Epithelial cell of esophagus (primary cell): ENCODE data around the gene LGALS9.
"Not testable (repeated sequence)": the region's sequence is repeated elsewhere in the genome, so short reads cannot be mapped to it uniquely, and the experiment has no call there.

Experiments used
- DNase-seq: peaks from one replicate; pipeline ENCODE4 v3.0.0; 2010; ENCODE audit warnings: low read depth
- H3K4me3 ChIP-seq: 2 replicates; pipeline ENCODE4 v1.5.1; 2011; ENCODE audit warnings: mild to moderate bottlenecking, low read length, control low read depth
- TF ChIP-seq, protein P1 (sequence below): IDR thresholded peaks from 2 replicates; pipeline ENCODE4 v1.5.1; 2011; ENCODE audit warnings: low read depth, mild to moderate bottlenecking, low read length, control low read depth, inconsistent platforms; ENCODE audit not compliant: insufficient read depth; ENCODE audit errors: missing control alignments

LGALS9 gene

DNA sequence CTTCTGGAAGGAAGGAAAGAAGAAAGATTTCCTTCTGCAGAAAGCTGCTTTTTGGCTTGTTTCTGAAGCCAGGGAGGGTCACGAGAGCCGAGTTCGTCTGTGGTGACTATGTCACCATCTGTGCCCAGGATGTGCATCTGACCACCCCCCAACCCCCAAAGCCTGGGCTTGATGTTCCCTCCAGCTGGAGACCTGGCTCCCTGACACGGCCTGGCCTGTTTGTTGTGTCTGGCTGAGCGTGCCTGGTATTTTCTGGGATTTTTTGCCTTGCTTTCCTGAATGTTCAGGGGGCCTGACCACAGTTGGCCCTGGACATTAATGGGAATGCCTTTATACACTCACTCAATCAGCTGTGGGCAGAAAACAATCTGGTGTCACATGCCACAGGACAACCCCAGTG is 38.9 kb downstream of the LGALS9 start:
- no peak for DNase-seq
- TF ChIP-seq, protein P1, sequence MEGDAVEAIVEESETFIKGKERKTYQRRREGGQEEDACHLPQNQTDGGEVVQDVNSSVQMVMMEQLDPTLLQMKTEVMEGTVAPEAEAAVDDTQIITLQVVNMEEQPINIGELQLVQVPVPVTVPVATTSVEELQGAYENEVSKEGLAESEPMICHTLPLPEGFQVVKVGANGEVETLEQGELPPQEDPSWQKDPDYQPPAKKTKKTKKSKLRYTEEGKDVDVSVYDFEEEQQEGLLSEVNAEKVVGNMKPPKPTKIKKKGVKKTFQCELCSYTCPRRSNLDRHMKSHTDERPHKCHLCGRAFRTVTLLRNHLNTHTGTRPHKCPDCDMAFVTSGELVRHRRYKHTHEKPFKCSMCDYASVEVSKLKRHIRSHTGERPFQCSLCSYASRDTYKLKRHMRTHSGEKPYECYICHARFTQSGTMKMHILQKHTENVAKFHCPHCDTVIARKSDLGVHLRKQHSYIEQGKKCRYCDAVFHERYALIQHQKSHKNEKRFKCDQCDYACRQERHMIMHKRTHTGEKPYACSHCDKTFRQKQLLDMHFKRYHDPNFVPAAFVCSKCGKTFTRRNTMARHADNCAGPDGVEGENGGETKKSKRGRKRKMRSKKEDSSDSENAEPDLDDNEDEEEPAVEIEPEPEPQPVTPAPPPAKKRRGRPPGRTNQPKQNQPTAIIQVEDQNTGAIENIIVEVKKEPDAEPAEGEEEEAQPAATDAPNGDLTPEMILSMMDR: no peak
- no peak overlapping the region for H3K4me3 ChIP-seq

DNA sequence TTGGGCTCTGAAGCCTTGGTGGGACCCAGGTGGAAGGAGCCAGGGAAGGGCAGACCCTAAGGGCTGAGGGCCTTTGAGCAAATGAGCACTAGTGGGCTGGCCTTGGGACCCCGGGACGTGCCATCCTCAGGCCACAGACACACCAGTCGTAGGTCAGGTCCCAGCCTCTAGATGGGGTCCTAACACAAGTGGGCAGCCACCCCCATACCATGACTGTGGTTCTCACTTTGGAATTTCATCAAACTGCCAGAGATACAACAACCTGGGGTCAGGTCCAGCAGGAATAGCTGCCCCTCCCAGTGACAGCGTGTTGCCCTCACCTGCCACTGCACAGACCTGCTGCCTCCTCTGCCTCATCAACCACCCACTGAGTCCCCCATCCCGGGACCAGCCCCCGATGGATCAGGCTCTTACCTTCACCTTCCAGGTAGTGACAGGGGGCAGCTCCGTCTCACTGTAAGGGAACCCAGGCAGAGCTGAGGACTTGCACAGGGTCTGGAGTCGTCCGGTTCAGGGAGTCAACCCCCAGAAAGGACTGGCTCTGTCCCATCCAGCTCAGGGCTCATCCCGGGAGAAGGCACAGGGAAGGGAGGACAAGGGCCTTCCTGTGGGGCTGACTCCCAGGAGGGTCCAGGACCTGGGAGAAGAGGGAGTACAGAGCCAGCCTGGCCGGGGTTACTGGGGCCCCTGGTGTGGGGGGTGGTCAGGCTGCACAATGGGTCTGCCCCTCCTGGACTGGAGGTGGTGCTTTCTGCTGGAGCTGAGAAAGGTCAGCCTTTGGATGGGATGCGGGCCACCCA is 40.0 kb downstream of the LGALS9 start:
- DNase-seq: no peak
- TF ChIP-seq, protein P1: no peak
- no peak overlapping the region for H3K4me3 ChIP-seq

- no peak overlapping the region for H3K4me3 ChIP-seq
- no peak for DNase-seq
Measured at GRCh38 chr17:27671591-27671910, 40.6 kb downstream of the LGALS9 start.

DNA sequence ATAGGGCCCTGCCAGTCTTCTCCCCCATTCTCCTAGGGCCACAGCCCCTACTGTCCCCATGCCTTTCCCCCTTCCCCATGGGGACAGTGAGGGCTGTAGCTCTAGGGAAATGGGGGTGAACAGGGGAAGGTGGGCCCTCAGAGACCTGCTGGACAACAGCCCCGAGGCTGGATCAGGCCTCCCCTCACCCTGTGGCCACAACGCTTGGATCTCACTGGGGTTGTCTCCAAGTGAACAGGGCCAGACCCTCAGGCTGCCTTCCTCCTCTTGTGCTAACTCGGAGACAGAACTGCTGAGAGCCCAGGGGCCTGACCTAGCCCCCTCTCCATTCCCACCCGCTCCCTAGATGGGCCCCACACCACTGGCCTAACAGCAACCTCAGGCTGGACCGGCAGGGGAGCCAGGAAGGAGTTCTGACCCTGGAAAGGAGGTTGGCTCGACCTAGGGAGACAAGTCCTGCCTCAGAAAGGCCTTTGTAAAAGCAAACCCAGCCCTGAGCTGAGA is 41.0 kb downstream of the LGALS9 start:
- not testable (repeated sequence) for H3K4me3 ChIP-seq, DNase-seq

More at GRCh38 chr17:27671591-27671910, 40.6 kb downstream of the LGALS9 start:
- TF ChIP-seq, protein P1: no peak

DNA sequence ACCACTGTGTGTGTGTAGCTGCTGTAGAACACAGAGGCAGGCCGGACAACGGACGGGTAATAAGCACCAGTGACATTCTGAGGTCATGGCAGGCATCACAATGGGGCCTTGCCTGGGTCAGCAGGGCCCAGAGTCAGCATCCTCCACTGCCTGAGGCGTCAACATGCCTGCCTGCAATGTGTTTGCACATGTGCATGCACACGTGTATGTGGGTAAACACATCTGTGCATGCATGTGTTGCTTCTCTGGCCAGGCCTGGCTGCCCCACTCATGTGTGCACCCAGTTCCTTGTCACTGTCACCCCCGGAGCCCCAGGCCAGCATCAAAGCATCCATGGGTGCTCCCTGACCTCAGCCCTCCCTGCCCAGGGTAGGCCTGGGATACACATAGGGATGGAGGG is 43.3 kb downstream of the LGALS9 start:
- H3K4me3 ChIP-seq: no peak overlapping the region
- DNase-seq: no peak
- TF ChIP-seq, protein P1: no peak

- H3K4me3 ChIP-seq: no peak overlapping the region
- TF ChIP-seq, protein P1: no peak
- no peak for DNase-seq
Measured at GRCh38 chr17:27677191-27677590, 46.2 kb downstream of the LGALS9 start.

- not testable (repeated sequence) for DNase-seq, H3K4me3 ChIP-seq
Measured at GRCh38 chr17:27686322-27686721, 55.3 kb downstream of the LGALS9 start.

- no peak overlapping the region for H3K4me3 ChIP-seq
- DNase-seq: no peak
- TF ChIP-seq, protein P1: no peak
Measured at GRCh38 chr17:27690882-27691281, 59.9 kb downstream of the LGALS9 start.

DNA sequence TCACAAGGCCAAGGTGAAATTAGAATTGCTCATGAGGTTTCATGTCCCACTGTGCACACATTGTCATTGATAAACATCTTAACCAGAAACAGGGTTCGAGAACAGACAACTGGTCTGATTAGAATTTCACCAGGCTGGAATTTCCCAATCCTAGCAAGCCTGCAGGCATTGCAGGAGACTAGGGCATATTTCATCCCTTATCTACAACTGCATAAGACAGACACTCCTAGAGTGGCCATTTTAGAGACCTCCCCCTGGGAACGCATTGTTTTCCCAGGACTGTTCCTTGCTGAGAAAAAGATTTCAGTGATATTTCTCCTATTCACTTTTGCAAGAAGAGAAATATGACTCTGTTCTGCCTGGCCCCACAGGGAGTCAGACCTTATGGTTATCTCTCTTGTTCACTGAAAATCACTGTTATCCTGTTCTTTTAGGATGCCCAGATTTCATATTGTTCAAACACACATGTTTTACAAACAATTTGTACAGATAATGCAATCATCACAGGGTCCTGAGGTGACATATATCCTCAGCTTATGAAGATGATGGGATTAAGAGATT is 64.3 kb downstream of the LGALS9 start:
- H3K4me3 ChIP-seq, DNase-seq: not testable (repeated sequence)
